CD4-positive, alpha-beta T cell treated with Interleukin-21 for 1 hour (primary cell): ENCODE results near the gene ZNF320.
A peak's percentile ranks its signal among the peaks of the same experiment; 100 is the strongest.
"Not testable (repeated sequence)": the region's sequence is repeated elsewhere in the genome, so short reads cannot be mapped to it uniquely, and the experiment has no call there.

Source experiments
- DNase-seq: peaks from one replicate; pipeline ENCODE4 v3.0.0-alpha.2; 2020

Gene ZNF320

GRCh38 chr19:52897138-52897935 is at the start of gene ZNF320:
TSS of gene ZNF320 (minus strand) at chr19:52897635. CDS start at chr19:52890255, 7,380 bp downstream.
- peak; percentile 93 for DNase-seq

DNA sequence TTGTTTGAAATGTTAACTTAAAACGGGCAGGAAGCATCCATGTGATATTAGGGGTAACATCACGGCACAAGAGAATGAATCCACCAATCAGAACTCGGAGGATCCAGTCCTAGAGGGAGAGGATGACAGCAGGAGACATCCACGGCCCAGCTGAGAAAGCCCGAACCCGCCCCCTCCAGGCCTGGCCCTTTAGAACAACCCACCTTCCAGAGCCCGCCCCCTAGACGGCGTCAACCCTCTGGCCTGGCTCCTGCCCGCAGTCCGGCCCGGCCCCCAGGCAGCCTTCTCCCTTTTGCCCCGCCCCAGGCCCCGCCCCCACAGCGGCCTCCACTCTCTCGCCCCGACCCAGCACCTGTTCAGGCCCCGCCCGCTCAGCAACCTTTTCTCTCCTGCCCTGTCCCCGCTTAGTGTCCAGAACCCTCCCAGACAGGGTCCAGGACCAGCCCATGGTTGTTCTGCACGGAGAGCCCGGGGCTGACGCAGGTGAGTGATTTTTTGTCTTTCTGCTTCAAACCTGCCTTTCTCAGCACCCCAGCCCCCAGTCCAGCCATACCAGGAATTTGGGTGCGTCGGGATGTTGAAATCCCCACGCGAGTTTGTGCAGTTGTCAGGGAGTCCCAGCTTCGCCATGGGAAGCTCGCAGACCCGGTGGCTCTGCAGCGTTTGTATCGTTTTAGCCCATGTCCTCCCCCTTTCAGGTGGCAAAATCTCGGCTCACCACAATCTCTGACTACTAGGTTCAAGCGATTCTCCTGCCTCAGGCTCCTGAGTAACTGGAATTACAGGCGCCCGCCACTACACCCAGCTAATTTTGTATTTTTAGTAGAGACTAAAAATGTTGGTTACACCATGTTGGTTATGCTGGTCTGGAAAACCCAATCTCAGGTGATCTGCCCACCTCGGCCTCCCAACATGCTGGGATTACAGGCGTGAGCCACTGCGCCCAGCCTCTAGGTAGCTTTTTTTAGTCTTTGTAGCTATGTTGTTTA is 49.2 kb upstream of the ZNF320 start:
- DNase-seq = no peak

- DNase-seq = no peak
Observed at GRCh38 chr19:52945652-52946321, 48.4 kb upstream of the ZNF320 start.

DNA sequence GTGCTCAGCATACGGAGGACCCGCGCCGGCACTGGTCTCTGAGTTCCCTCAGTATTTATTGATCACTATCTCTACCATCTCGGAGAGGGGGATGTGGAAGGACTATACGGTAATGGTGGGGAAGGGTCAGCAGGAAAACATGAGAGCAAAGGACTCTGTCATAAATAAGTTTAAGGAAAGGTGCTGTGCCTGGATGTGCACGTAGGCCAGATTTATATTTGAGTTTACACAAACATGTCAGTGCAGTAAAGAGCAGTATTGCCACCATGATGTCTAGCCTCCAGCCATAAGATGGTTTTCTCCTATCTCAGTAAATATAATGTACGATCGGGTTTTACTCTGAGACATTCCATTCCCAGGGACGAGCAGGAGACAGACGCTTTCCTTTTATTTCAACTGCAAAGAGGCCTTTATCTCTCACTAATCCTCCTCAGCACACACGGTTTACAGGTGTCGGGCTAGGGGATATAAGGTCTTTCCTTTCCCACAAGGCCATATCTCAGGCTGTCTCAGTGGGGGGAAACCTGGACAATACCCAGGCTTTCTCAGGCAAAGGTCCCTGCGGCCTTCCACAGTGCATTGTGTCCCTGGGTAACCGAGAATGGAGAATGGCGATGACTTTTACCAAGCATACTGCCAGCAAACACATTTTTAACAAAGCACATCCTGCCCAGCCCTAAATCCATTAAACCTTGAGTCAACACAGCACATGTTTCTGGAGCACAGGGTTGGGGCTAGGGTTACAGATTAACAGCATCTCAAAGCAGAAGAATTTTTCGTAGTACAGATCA is 47.5 kb upstream of the ZNF320 start:
- DNase-seq = not testable (repeated sequence)

DNA sequence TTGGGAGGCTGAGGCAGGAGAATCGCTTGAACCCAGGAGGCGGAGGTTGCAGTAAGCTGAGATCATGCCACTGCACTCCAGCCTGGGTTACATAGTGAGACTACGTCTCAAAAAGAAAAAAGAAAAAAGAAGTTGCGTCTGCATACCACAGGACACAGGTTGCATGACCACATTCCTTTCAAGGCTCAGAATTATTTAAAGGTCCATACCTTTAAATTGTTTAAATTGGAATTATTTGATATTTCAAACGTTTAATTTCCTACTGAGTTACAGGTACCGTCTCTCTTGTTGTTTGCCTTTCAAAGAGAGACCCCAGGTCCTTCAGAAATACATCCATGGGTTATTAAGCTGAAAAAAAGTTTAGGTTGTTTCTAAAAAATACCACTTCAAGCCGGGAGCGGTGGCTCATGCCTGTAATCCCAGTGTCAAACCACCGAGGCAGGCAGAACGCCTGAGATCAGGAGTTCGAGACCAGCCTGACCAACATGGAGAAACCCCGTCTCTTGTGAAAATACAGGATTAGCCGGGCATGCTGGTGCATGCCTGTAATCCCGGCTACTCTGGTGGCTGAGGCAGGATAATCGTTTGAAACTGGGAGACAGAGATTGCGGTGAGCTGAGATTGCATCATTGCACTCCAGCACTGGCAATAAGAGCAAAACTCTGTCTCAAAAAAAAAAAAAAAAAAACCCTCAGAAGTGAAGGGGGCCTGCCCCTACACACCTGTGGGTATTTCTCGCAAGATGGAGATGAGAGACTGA is 46.6 kb upstream of the ZNF320 start:
- DNase-seq = no peak

GRCh38 chr19:52943134-52943883 is 45.9 kb upstream of the ZNF320 start:
- DNase-seq = no peak

DNA sequence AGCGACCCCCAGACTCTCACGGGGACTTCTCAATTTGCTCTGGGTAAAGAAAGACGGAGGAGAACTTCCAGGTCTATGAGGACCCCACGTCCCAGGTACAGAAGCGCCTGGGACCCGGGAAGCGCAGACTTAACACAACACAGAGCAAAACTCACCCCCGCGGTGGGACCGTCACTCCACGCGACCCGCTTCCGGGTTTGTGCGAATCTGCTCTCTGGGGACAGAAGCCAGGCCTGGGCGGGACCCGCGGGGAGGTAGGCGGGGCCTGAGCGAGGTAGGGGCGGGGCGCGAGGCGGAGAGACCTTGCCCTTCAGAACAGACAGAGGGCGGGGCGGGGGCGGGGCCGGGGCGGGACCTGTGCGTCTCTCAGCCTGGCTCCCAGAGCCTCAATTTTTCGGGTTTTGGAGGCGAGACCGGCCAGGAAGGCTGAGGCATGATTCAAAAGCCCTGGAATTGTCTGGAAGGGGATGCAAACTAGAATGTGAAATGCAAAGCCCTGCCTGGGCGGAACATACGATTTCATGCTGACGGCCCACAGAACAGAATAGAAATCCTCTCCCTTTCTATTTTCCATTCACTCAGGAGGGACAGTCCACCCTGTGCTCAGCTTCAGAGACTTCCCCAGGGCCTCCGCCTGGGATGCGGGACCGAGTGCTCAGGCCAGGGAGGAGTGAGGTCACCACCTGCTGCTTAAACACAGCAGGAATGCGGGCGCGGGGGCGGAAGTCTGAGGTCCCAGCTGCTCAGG is 45.1 kb upstream of the ZNF320 start:
- peak; percentile 97 for DNase-seq

DNA sequence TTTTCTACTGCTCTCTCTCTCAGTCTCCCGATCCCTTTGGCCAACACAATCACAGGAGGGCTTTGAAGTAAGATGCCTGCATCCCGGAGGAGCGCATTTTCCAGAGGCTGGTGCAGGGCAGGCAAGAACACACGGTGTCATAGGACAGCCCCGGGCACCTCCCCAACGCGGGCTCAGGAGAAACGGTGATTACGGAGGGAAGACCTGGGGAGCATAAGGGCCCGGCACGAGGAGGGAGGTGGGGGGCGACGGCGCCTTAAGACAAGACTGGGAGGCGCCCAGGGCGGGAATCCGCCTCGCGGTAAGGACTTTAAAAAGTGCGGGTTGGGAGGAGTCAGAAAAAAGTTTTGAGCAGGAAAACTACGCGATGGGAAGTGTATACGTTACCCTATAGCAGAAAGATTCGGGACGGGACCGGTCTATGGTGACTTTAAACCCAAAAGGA is 44.5 kb upstream of the ZNF320 start:
- DNase-seq = peak; percentile 20

DNA sequence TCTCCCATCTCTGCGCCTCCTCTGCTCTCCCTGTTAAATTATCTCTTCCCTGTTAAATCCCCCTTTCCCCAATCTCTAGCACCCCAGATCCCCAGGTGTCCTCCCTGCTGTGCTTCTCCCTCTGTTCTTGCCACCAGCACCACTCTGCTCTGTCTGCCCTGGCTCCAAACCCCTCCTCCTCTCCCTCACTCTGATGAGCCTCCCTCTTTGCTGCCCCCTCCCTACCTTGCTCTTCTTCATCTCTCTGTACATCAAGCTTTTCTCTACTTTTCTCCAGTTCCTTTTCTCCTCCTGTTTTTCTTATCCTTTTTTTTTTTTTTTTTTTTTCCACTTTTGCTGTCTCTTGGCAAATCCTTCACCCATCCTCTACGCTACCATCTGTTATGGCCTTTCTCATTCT is 44.1 kb upstream of the ZNF320 start:
- not testable (repeated sequence) for DNase-seq

DNA sequence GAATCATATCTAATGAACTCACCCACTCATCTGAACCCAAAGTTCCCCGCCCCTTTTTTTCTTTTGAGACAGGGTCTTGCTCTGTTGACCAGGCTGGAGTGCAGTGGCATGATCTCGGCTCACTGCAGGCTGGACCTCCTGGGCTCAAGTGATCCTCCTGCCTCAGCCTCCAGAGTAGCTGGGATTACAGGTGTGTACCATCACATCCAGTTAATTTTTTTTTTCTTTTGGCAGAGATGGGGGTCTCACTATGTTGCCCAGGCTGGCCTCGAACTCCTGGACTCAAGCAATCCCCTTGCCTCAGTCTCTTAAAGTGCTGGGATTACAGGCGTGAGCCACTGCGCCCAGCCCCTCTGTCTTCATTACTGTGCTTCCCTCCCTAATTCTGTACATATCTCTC is 43.5 kb upstream of the ZNF320 start:
- DNase-seq = not testable (repeated sequence)

DNA sequence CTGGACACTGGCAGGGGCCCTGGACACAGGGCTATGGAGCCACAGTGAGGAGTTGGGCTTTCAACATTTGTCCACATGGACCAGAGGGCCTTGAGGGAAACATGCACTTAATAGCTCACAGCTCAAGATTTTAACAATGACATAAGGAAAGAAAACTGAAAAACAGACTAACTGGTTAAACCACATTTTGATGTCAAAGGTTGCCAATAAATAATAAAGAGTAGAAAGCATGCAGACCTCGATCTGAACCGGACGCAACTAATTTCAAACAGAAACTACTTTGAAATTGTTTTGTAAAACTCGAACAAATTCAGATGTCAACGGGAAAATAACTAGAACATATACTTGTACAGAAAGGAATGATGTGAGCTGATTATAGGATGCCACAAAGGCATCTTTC is 41.3 kb upstream of the ZNF320 start:
- no peak for DNase-seq

GRCh38 chr19:52936954-52937325 is 39.5 kb upstream of the ZNF320 start:
- DNase-seq = no peak

DNA sequence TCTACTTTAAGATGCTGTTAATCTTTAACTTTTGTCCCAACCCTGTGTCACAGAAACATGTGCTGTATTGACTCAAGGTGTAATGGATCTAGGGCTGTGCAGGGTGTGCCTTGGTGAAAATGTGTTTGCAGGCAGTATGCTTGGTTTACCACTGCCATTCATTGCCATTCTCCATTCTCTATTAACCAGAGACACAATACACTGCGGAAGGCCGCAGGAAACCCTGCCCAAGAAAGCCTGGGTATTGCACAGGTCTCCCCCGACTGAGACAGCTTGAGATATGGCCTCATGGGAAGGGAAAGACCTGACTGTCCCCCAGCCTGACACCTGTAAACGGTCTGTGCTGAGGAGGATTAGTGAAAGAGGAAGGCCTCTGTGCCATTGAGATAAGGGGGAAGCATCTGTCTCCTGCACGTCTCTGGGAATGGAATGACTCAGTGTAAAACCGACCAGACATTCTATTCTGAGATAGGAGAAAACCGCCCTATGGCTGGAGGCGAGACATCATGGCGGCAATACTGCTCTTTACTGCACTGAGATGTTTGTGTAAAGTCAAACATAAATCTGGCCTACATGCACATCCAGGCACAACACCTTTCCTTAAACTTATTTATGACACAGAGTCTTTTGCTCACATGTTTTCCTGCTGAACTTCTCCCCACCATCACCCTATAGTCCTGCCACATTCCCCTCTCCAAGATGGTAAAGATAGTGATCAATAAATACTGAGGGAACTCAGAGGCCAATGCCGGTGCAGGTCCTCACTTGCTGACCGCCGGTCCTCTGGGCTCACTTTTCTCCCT is 38.9 kb upstream of the ZNF320 start:
- DNase-seq = no peak

DNA sequence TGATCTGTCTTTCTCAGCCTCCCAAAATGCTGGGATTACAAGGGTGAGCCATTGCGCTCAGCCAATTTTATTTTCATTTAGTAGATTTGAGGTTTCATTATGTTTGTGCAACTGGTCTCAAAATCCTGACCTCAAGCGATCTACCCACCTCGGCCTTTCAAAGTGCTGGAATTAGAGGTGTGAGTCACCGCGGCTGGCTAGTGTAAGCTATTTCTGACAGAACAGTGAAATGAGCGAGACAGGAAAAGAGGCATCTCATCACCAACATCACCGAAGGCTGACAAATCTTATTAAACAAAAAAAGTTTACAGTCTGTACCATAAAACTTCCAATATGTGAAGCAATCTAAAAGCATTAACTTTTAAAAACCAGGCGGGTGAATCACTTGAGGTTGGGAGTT is 38.0 kb upstream of the ZNF320 start:
- DNase-seq = no peak

GRCh38 chr19:52924641-52925040 is 27.2 kb upstream of the ZNF320 start:
- not testable (repeated sequence) for DNase-seq

DNA sequence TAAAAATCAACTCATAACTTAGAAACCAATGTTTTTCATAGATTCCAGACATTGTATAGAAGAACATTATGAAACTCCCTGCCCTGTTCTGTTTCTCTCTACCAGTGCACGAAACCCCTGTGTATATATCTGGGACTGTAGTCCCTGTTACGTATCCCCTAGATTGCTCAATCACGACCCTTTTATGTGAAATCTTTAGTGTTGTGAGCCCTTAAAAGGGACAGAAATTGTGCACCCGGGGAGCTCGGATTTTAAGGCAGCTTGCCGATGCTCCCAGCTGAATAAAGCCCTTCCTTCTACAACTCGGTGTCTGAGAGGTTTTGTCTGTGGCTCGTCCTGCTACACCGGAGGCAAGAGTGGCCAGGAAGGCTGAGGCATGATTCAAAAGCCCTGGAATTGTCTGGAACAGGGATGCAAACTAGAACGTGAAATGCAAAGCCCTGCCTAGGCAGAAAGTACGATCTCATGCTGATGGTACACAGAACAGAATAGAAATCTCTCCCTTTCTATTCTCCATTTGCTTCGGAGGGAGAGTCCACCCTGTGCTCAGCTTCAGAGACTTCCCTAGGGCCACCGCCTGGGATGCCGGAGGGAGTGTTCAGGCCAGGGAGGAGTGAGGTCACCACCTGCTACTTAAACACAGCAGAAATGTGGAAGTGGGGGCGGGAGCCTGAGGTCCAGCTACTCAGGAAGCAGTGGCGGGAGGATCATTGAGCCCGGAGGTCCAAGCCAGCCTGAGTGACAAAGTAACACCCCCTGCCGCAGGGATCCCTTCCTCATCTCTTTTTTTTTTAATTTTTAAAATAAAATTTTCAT is 26.6 kb upstream of the ZNF320 start:
- no peak for DNase-seq

- peak; percentile 91 for DNase-seq
Observed at GRCh38 chr19:52922841-52923777, 25.7 kb upstream of the ZNF320 start, which contains the start of gene ZNF888. TSS of gene ZNF888 (minus strand) at chr19:52923428. CDS start at chr19:52917873, 5,555 bp downstream.
